Mammary epithelial cell (primary cell): ENCODE measurements around the gene TSC2.

ENCODE experiments used
- EZH2 ChIP-seq: IDR thresholded peaks from 2 replicates; pipeline ENCODE4 v1.6.1; 2012; ENCODE audit warnings: low read length, inconsistent platforms, borderline replicate concordance
- TF ChIP-seq, protein P1 (sequence below), 2 donors: IDR thresholded peaks in 1 of 2; conservative IDR thresholded peaks in 1 of 2; 2 replicates each; pipeline ENCODE4 v1.5.1; 2011 to 2012; ENCODE audit warnings: inconsistent platforms in 2 of 2, low read length in 2 of 2, mild to moderate bottlenecking in 2 of 2, control low read depth in 1 of 2, low read depth in 1 of 2; ENCODE audit not compliant: insufficient read depth in 1 of 2; ENCODE audit errors: extremely low read depth in 1 of 2

DNA sequence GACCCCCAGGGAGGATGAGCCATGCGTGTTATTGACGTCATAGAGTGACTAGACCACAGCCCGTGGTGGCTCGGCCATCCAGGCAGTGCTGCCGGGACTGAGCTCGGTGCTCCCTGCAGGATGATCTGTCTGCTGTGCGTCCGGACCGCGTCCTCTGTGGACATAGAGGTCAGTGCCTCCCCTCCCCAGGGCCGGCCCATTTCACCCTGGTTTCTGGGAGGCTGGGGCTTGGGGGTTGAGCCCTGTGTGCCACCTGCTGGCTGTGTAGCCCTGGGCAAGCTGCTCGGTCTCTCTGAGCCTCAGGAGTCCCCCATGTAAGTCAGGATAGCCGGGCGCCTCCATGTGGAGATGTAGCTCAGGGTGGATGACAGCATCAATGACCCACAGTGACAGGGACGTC is 8.3 kb downstream of the TSC2 start:
- TF ChIP-seq, protein P1, sequence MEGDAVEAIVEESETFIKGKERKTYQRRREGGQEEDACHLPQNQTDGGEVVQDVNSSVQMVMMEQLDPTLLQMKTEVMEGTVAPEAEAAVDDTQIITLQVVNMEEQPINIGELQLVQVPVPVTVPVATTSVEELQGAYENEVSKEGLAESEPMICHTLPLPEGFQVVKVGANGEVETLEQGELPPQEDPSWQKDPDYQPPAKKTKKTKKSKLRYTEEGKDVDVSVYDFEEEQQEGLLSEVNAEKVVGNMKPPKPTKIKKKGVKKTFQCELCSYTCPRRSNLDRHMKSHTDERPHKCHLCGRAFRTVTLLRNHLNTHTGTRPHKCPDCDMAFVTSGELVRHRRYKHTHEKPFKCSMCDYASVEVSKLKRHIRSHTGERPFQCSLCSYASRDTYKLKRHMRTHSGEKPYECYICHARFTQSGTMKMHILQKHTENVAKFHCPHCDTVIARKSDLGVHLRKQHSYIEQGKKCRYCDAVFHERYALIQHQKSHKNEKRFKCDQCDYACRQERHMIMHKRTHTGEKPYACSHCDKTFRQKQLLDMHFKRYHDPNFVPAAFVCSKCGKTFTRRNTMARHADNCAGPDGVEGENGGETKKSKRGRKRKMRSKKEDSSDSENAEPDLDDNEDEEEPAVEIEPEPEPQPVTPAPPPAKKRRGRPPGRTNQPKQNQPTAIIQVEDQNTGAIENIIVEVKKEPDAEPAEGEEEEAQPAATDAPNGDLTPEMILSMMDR (conservative IDR thresholded peaks at IDR 0.05 in 1 of 2, IDR thresholded peaks at IDR 0.05 in 1 of 2; ENCODE audit: extremely low read depth in 1 of 2, insufficient read depth in 1 of 2, low read depth in 1 of 2, low read length in 2 of 2): no peak
- TF ChIP-seq EZH2: no peak
